NCI-H460 (cell line): Measurements from ENCODE around the gene CYLC1. TPM values are rescaled to one million over a fixed set of nuclear protein-coding genes. Genes with fewer than 3 reads are reported as not detected.
A peak's percentile ranks its signal among the peaks of the same experiment; 100 is the strongest.

Experiments
- DNase-seq: peaks from one replicate; pipeline ENCODE4 v3.0.0-alpha.2; 2016; ENCODE audit warnings: low read depth; ENCODE audit errors: extremely low read depth
- polyA plus RNA-seq: library from polyadenylated mRNA; depleted of rRNA; stranded (reverse); fragments of >200 nt; gene quantifications from 2 replicates; pipeline ENCODE4 v1.2.3, GENCODE V29; 2014; cell fraction: nucleus; rRNA removed
- total RNA-seq: library from RNA; depleted of rRNA; stranded (reverse); fragments of >200 nt; shearing (Covaris generic); gene quantifications from 2 replicates; pipeline ENCODE4 v1.2.3, GENCODE V29; 2014; rRNA removed

The CYLC1 gene
- not detected in 2 replicates for total RNA-seq
- polyA plus RNA-seq, result not detected in 2 replicates

GRCh38 chrX:83860846-83861245 is at the start of gene CYLC1:
CYLC1 (plus strand) TSS chrX:83861146; CDS start chrX:83861183, 37 bp downstream.
- no peak for DNase-seq

- peak; percentile 1 for DNase-seq
These were observed 41.6 kb upstream of the CYLC1 start for GRCh38 chrX:83819304-83819703.

- DNase-seq, result no peak
These were observed 31.1 kb upstream of the CYLC1 start for GRCh38 chrX:83829874-83830273.

- peak; percentile 21 for DNase-seq
These were observed 15.5 kb upstream of the CYLC1 start for GRCh38 chrX:83845397-83845796.

GRCh38 chrX:83847339-83847738 is 13.6 kb upstream of the CYLC1 start:
- DNase-seq, result no peak

- DNase-seq, result no peak
These were observed 27.6 kb downstream of the CYLC1 start for GRCh38 chrX:83888585-83888984.

GRCh38 chrX:83892433-83892832 is 31.5 kb downstream of the CYLC1 start:
- DNase-seq, result no peak

- DNase-seq, result no peak
These were observed 46.0 kb downstream of the CYLC1 start for GRCh38 chrX:83906921-83907320.

GRCh38 chrX:83916525-83916924 is 55.6 kb downstream of the CYLC1 start:
- DNase-seq, result peak; percentile 6

- no peak for DNase-seq
These were observed 73.3 kb downstream of the CYLC1 start for GRCh38 chrX:83934220-83934619.
